Endothelial cell of umbilical vein (primary cell): ENCODE measurements around the gene KCNIP3. TPM values are rescaled to one million over a fixed set of nuclear protein-coding genes. Genes with fewer than 3 reads are reported as not detected.

Source experiments
- BruUV-seq: library from RNA; stranded (reverse); fragments of 400-500 nt; replicated peaks from 2 replicates; lab custom pipeline; 2021; lab: Mats Ljungman, UMichigan
- CTCF ChIA-PET: fragments of 300-600, 350-600 bp; sonication (Branson Sonifier 250); formaldehyde crosslinking; loops from one replicate; lab custom pipeline; 2021; ENCODE audit warnings: antibody characterized with exemption, inconsistent platforms; lab: Charles Lee
- POLR2A ChIA-PET: fragments of 300-600, 350-600 bp; sonication (Branson Sonifier 250); formaldehyde crosslinking; loops from one replicate; lab custom pipeline; 2021; ENCODE audit warnings: antibody characterized with exemption, inconsistent platforms; lab: Charles Lee
- DNase-seq: peaks from one replicate; pipeline ENCODE4 v3.0.0-alpha.2; 2011; ENCODE audit warnings: low read depth, low spot score
- FAIRE-seq: peaks from 2 replicates; lab custom pipeline; 2011; peaks lifted over from hg19 to GRCh38; lab: Jason Lieb, UNC
- H2AFZ ChIP-seq: 2 replicates; pipeline ENCODE4 v1.6.0; 2012; ENCODE audit warnings: low read depth, low read length, control low read depth, inconsistent platforms
- H3K27ac ChIP-seq: 2 replicates; pipeline ENCODE4 v1.5.1; 2011; ENCODE audit warnings: low read depth, mild to moderate bottlenecking, control low read depth, low read length, moderate library complexity; ENCODE audit not compliant: insufficient read depth
- H3K27me3 ChIP-seq, 2 experiments: 2 replicates each; pipeline versions ENCODE4 v1.6.0 to v1.6.1; 2011; ENCODE audit warnings: low read length in 2 of 2, mixed read lengths in 1 of 2; ENCODE audit not compliant: control insufficient read depth in 2 of 2, insufficient read depth in 2 of 2
- H3K36me3 ChIP-seq, 2 experiments: 2 replicates in 1 of 2; 3 replicates in 1 of 2; pipeline ENCODE4 v1.5.1; 2011; ENCODE audit warnings: low read length in 2 of 2, mild to moderate bottlenecking in 1 of 2, moderate library complexity in 1 of 2; ENCODE audit not compliant: control insufficient read depth in 2 of 2, insufficient read depth in 2 of 2; ENCODE audit errors: extremely low read depth in 1 of 2
- H3K4me1 ChIP-seq: 3 replicates; pipeline ENCODE4 v1.5.1; 2011; ENCODE audit warnings: mild to moderate bottlenecking, low read length; ENCODE audit not compliant: control insufficient read depth, insufficient read depth; ENCODE audit errors: extremely low read depth
- H3K4me2 ChIP-seq: 2 replicates; pipeline ENCODE4 v1.6.1; 2011; ENCODE audit warnings: low read length, control low read depth, mixed read lengths; ENCODE audit not compliant: insufficient read depth
- H3K4me3 ChIP-seq, 3 experiments: fragments of 200-600 bp in 1 of 3; sonication (generic), shearing (Covaris generic) in 1 of 3; replicated peaks in 1 of 3; 2 replicates each; pipeline ENCODE4 v1.5.1; 2011 to 2016; ENCODE audit warnings: control low read depth in 3 of 3, low read length in 3 of 3, mild to moderate bottlenecking in 2 of 3, inconsistent platforms in 1 of 3, low read depth in 1 of 3, moderate library complexity in 1 of 3; ENCODE audit not compliant: insufficient read depth in 1 of 3
- H3K79me2 ChIP-seq: 2 replicates; pipeline ENCODE4 v1.6.0; 2012; ENCODE audit warnings: low read length, inconsistent platforms; ENCODE audit not compliant: control insufficient read depth, insufficient read depth
- H3K9ac ChIP-seq: replicated peaks from 2 replicates; pipeline ENCODE3; 2011; ENCODE audit warnings: low read length, control low read depth; ENCODE audit not compliant: insufficient read depth; ENCODE audit errors: extremely low read depth
- H3K9me1 ChIP-seq: replicated peaks from 3 replicates; pipeline ENCODE4 v1.6.0; 2011; ENCODE audit warnings: mild to moderate bottlenecking, low read length; ENCODE audit not compliant: control insufficient read depth, insufficient read depth; ENCODE audit errors: extremely low read depth
- H3K9me3 ChIP-seq: replicated peaks from 2 replicates; pipeline ENCODE4 v1.5.1; 2012; ENCODE audit warnings: low read length, inconsistent platforms; ENCODE audit not compliant: control insufficient read depth, insufficient read depth
- H4K20me1 ChIP-seq: replicated peaks from 2 replicates; pipeline ENCODE3; 2011; ENCODE audit warnings: mild to moderate bottlenecking, low read length; ENCODE audit not compliant: control insufficient read depth, insufficient read depth; ENCODE audit errors: extremely low read depth
- EZH2 ChIP-seq: IDR thresholded peaks from 2 replicates; pipeline ENCODE4 v1.6.1; 2012; ENCODE audit warnings: borderline replicate concordance, low read depth, mild to moderate bottlenecking, moderate library complexity, low read length, inconsistent platforms; ENCODE audit not compliant: severe bottlenecking
- FOS ChIP-seq: IDR thresholded peaks from 2 replicates; pipeline ENCODE4 v1.6.1; 2011; ENCODE audit warnings: mild to moderate bottlenecking, low read length, moderate library complexity, borderline replicate concordance; ENCODE audit not compliant: insufficient read depth
- GATA2 ChIP-seq: IDR thresholded peaks from 2 replicates; pipeline ENCODE4 v1.7.0; 2011; ENCODE audit warnings: low read depth, mild to moderate bottlenecking, moderate library complexity, mixed read lengths, low read length; ENCODE audit not compliant: insufficient read length, insufficient read depth
- JUN ChIP-seq: IDR thresholded peaks from 2 replicates; pipeline ENCODE4 v1.6.1; 2011; ENCODE audit warnings: borderline replicate concordance, low read depth; ENCODE audit not compliant: insufficient read length, insufficient read depth
- MAX ChIP-seq: IDR thresholded peaks from 2 replicates; pipeline ENCODE4 v1.6.1; 2011; ENCODE audit not compliant: insufficient read depth, insufficient read length
- MYC ChIP-seq: IDR thresholded peaks from one replicate; pipeline ENCODE4 v1.6.1; 2011; ENCODE audit warnings: mild to moderate bottlenecking, low read depth, low read length
- POLR2A ChIP-seq: IDR thresholded peaks from 2 replicates; pipeline ENCODE4 v1.6.1; 2012; ENCODE audit warnings: low read depth, mild to moderate bottlenecking, control low read depth, low read length
- POLR2AphosphoS5 ChIP-seq: IDR thresholded peaks from 2 replicates; pipeline ENCODE4 v1.6.1; 2012; ENCODE audit warnings: low read depth, mild to moderate bottlenecking, control low read depth, low read length, moderate library complexity; ENCODE audit not compliant: insufficient read depth
- dilution Hi-C: fragments of 300-500 bp; cut with MboI; formaldehyde crosslinking; loops from one replicate; pipeline ENCODE4 v1.15.0; 2019; ENCODE audit warnings: low sequenced_read_pairs; ENCODE audit not compliant: extremely low pct_ligation_motif_present
- intact Hi-C: fragments of 100-400 bp; cut with micrococcal nuclease; formaldehyde crosslinking; loops from one replicate; pipeline ENCODE4 v1.10.0; 2022
- polyA plus RNA-seq, 4 experiments: library from polyadenylated mRNA; depleted of rRNA in 3 of 4; stranded (reverse) in 3 of 4; unstranded in 1 of 4; fragments of >200 nt; gene quantifications; 2 replicates each; pipeline versions ENCODE4 v1.2.1 to v1.2.3, GENCODE V29; 2011 to 2012; ENCODE audit warnings: missing spikeins in 1 of 4
- total RNA-seq: library from RNA; stranded (reverse); gene quantifications from 2 replicates; pipeline ENCODE4 v1.2.3, GENCODE V29; 2021
- TF ChIP-seq, protein P1 (sequence below), 2 donors: IDR thresholded peaks; 1 replicate in 1 of 2; 2 replicates in 1 of 2; pipeline ENCODE4 v1.5.1; 2011; ENCODE audit warnings: low read length in 2 of 2, mild to moderate bottlenecking in 2 of 2, moderate library complexity in 2 of 2, control low read depth in 1 of 2, inconsistent platforms in 1 of 2, low read depth in 1 of 2; ENCODE audit not compliant: insufficient read depth in 1 of 2; ENCODE audit errors: extremely low read depth in 1 of 2

KCNIP3 gene
- total and polyA plus RNA-seq, 2 donors (not counting 3 experiments of a cell fraction or from before 2014, with no cell fraction given): 0.12 to 0.62 TPM

DNA sequence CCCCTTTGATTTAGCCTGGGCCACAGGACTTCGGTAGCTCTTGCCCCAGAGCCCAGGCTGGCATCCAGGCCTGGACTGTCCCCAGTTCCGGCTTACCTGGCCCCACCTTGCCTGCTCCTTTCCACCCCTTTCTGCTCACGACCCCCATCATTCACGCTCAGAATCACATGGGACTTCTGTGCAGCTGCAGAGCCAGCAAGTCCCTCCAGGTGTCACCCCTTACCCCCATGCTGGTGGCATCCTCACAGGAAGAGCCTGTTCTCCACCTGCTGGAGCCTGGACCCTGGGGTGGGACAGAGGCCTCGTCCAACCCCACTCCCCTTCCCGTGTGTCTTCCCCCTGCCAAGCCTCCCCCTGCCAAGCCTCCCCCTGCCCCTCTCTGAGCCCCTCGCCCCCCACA, 7.9 kb upstream of the KCNIP3 start:
- ChIA-PET POLR2A (no interaction called here), CTCF (no interaction called here)
- no peak overlapping the region for H3K4me3 ChIP-seq

DNA sequence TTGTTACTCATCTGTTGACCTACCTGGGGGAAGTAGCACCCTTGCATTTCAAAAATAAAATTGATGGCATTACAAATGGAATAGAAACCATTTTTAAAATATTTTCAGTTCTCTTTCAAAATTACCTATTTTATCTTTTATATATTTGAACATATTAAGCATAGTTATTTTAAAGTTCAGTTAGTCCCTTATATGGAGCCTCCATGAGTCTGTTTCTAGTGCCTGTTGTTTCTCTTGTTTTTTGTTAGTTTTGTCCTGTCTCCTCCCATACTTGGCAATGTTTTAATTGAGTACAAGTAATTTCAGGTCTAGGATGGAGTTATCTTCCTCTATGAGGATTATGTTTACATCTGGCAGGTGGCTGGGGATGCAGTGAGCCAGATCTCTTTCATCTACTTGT, 5.9 kb upstream of the KCNIP3 start:
- intact Hi-C loops: no loop called here
- Histone ChIP-seq H3K4me1 (no peaks in the 10 kb centered on the region), H3K79me2 (no peaks in the 10 kb centered on the region), H3K9me3 (no peaks in the 10 kb centered on the region), H2AFZ (no peak overlapping the region), H3K9ac (no peak overlapping the region), H3K27ac (no peak overlapping the region), H4K20me1 (no peaks in the 10 kb centered on the region), H3K27me3 (no peaks in the 10 kb centered on the region), H3K4me2 (no peak overlapping the region), H3K9me1 (no peaks in the 10 kb centered on the region), H3K4me3 (no peak overlapping the region), H3K36me3 (no peaks in the 10 kb centered on the region)
- no TSS peak for BruUV-seq
- POLR2A ChIA-PET: no interaction called here
- CTCF ChIA-PET: no interaction called here
- TF ChIP-seq POLR2A: no peak
- TF ChIP-seq GATA2: no peak
- no peak for TF ChIP-seq JUN
- no peak for TF ChIP-seq FOS
- no peak for TF ChIP-seq EZH2
- TF ChIP-seq MAX: no peak
- TF ChIP-seq POLR2AphosphoS5: no peak
- TF ChIP-seq MYC: no peak
- TF ChIP-seq, protein P1, sequence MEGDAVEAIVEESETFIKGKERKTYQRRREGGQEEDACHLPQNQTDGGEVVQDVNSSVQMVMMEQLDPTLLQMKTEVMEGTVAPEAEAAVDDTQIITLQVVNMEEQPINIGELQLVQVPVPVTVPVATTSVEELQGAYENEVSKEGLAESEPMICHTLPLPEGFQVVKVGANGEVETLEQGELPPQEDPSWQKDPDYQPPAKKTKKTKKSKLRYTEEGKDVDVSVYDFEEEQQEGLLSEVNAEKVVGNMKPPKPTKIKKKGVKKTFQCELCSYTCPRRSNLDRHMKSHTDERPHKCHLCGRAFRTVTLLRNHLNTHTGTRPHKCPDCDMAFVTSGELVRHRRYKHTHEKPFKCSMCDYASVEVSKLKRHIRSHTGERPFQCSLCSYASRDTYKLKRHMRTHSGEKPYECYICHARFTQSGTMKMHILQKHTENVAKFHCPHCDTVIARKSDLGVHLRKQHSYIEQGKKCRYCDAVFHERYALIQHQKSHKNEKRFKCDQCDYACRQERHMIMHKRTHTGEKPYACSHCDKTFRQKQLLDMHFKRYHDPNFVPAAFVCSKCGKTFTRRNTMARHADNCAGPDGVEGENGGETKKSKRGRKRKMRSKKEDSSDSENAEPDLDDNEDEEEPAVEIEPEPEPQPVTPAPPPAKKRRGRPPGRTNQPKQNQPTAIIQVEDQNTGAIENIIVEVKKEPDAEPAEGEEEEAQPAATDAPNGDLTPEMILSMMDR (IDR thresholded peaks at IDR 0.05; ENCODE audit: extremely low read depth in 1 of 2, insufficient read depth in 1 of 2, low read depth in 1 of 2, low read length in 2 of 2): no peak
- dilution Hi-C loops: no loop called here
- DNase-seq: no peak
- FAIRE-seq: no peak

More for the DNA sequence above, 7.9 kb upstream of the KCNIP3 start:
- intact Hi-C loops: no loop called here
- no peaks in the 10 kb centered on the region for H3K4me1 ChIP-seq
- BruUV-seq: no TSS peak
- dilution Hi-C loops: no loop called here
- no peak overlapping the region for H3K9ac ChIP-seq
- no peaks in the 10 kb centered on the region for H3K27me3 ChIP-seq
- no peaks in the 10 kb centered on the region for H3K36me3 ChIP-seq
- no peak for DNase-seq
- no peak overlapping the region for H2AFZ ChIP-seq
- FAIRE-seq: no peak
- no peaks in the 10 kb centered on the region for H3K9me1 ChIP-seq
- H3K9me3 ChIP-seq: no peaks in the 10 kb centered on the region
- no peak overlapping the region for H3K27ac ChIP-seq
- no peaks in the 10 kb centered on the region for H4K20me1 ChIP-seq
- no peaks in the 10 kb centered on the region for H3K79me2 ChIP-seq
- TF ChIP-seq, protein P1 (IDR thresholded peaks at IDR 0.05; ENCODE audit: extremely low read depth in 1 of 2, insufficient read depth in 1 of 2, low read depth in 1 of 2, low read length in 2 of 2): no peak
- no peak for TF ChIP-seq EZH2
- no peak for TF ChIP-seq POLR2AphosphoS5
- TF ChIP-seq FOS: no peak
- no peak overlapping the region for H3K4me2 ChIP-seq
